ENCODE data around the gene NACC1.

Gene NACC1

GRCh38 chr19:13172346-13173138, 54.5 kb downstream of the NACC1 start:
- H3K9me3 ChIP-seq (ENCODE audit: control insufficient read depth, insufficient read depth, low read depth, low read length), result no peaks in the 10 kb centered on the region
- peaks cover 7% of the 10 kb centered on the region for H3K4me1 ChIP-seq (ENCODE audit: control insufficient read depth, insufficient read depth, low read length)
- H3K4me3 ChIP-seq (ENCODE audit: low read depth, low read length), result no peak overlapping the region
- no peaks in the 10 kb centered on the region for H3K36me3 ChIP-seq (ENCODE audit: control insufficient read depth in 2 of 2, insufficient read depth in 1 of 2, low read length in 2 of 2)
- no peak overlapping the region; the same call in 1 of the 2 replicates for H3K27ac ChIP-seq (ENCODE audit: extremely low read depth, low read depth, low read length)
- POLR2A ChIA-PET, result interaction anchor here (1.4 to 5.2 kb wide), 2 partner anchors 19 to 20 kb away, joined by 4 to 63 read pairs; no protein-coding TSS in a partner anchor
- CTCF ChIA-PET, result no interaction called here
- TF ChIP-seq ZNF362 (tag by site-specific recombination; IDR thresholded peaks at IDR 0.05) (peak; percentile 42; the same call in 1 of the 2 replicates), OVOL3 (tag by site-specific recombination; IDR thresholded peaks at IDR 0.05) (no peak), KLF9 (tag by site-specific recombination; IDR thresholded peaks at IDR 0.05; ENCODE audit: low read depth) (peak; percentile 40), ZNF2 (tag by site-specific recombination; IDR thresholded peaks at IDR 0.05) (no peak), ZNF398 (tag by site-specific recombination; IDR thresholded peaks at IDR 0.05) (0 out of 2 replicates have a peak, but pooled peaks have one; percentile 27), ZNF391 (tag by site-specific recombination; IDR thresholded peaks at IDR 0.05; ENCODE audit: borderline replicate concordance, low read depth) (no peak), BCL6B (tag by site-specific recombination; IDR thresholded peaks at IDR 0.05) (no peak), EGR2 (tag by site-specific recombination; IDR thresholded peaks at IDR 0.05; ENCODE audit: low read depth) (peak; percentile 87), ZNF112 (tag by site-specific recombination; IDR thresholded peaks at IDR 0.05) (no peak), ZNF184 (tag by site-specific recombination; IDR thresholded peaks at IDR 0.05) (0 out of 2 replicates have a peak, but pooled peaks have one; percentile 40), ZNF596 (tag by site-specific recombination; IDR thresholded peaks at IDR 0.05) (no peak), SETDB1 (IDR thresholded peaks at IDR 0.05; ENCODE audit: insufficient read length, low read length) (no peak), ZNF394 (tag by site-specific recombination; IDR thresholded peaks at IDR 0.05; ENCODE audit: borderline replicate concordance) (peak; percentile 53; the same call in 1 of the 2 replicates), SP7 (tag by site-specific recombination; IDR thresholded peaks at IDR 0.05) (peak; percentile 61), PATZ1 (tag by site-specific recombination; IDR thresholded peaks at IDR 0.05) (0 out of 2 replicates have a peak, but pooled peaks have one; percentile 36), ZNF335 (tag by site-specific recombination; conservative IDR thresholded peaks at IDR 0.05) (peak; percentile 31; the same call in 1 of the 2 replicates), KLF17 (tag by site-specific recombination; IDR thresholded peaks at IDR 0.05) (peak; percentile 63), ZEB2 (tag by site-specific recombination; IDR thresholded peaks at IDR 0.05) (peak; percentile 43; the same call in 1 of the 2 replicates), ZBTB48 (tag by site-specific recombination; IDR thresholded peaks at IDR 0.05) (no peak), SP3 (tag by site-specific recombination; IDR thresholded peaks at IDR 0.05) (peak; percentile 38; the same call in 1 of the 2 replicates), KLF1 (tag by site-specific recombination; IDR thresholded peaks at IDR 0.05) (peak; percentile 58), ZBTB17 (tag by site-specific recombination; IDR thresholded peaks at IDR 0.05) (peak; percentile 62), ZNF148 (tag by site-specific recombination; IDR thresholded peaks at IDR 0.05; ENCODE audit: borderline replicate concordance) (no peak), PRDM1 (tag by site-specific recombination; IDR thresholded peaks at IDR 0.05) (no peak), ZFHX2 (tag by site-specific recombination; conservative IDR thresholded peaks at IDR 0.05) (peak; percentile 91)
